PC-3 (cell line): ENCODE measurements around the gene VPS25.

Experiments used
- EZH2 ChIP-seq: fragments of 300-600 bp; sonication (generic); IDR thresholded peaks from one replicate; pipeline ENCODE4 v1.6.1; 2017; ENCODE audit warnings: antibody characterized with exemption, mild to moderate bottlenecking, low read length; ENCODE audit not compliant: unreplicated experiment
- EZH2phosphoT487 ChIP-seq: fragments of 300-600 bp; sonication (generic); IDR thresholded peaks from 2 replicates; pipeline ENCODE4 v1.6.1; 2018; ENCODE audit warnings: mild to moderate bottlenecking, antibody characterized with exemption, low read length, borderline replicate concordance
- TF ChIP-seq, protein P1 (sequence below): fragments of 300-600 bp; sonication (generic); conservative IDR thresholded peaks from 2 replicates; pipeline ENCODE4 v1.5.1; 2017; ENCODE audit warnings: antibody characterized with exemption, low read depth, mild to moderate bottlenecking, low read length

DNA sequence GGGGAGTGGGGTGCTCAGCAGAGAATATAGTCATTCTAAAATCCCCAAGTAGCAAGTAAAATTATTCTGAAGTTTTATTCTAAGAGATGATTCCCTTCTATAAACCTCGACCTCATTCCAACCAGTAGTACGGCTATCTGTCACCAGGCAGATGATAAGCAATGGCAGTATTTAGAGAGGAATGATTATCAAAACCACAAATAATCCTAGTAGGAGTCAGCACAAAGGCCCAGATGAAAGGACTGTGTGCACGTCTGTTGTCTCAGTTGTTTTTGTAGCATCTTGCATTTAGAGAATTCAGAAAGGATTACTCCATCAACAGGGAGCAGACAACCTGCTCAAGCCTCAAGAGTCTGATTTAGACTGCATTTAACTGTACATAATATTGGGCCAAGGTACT lies 49.6 kb upstream of the VPS25 start:
- TF ChIP-seq, protein P1, sequence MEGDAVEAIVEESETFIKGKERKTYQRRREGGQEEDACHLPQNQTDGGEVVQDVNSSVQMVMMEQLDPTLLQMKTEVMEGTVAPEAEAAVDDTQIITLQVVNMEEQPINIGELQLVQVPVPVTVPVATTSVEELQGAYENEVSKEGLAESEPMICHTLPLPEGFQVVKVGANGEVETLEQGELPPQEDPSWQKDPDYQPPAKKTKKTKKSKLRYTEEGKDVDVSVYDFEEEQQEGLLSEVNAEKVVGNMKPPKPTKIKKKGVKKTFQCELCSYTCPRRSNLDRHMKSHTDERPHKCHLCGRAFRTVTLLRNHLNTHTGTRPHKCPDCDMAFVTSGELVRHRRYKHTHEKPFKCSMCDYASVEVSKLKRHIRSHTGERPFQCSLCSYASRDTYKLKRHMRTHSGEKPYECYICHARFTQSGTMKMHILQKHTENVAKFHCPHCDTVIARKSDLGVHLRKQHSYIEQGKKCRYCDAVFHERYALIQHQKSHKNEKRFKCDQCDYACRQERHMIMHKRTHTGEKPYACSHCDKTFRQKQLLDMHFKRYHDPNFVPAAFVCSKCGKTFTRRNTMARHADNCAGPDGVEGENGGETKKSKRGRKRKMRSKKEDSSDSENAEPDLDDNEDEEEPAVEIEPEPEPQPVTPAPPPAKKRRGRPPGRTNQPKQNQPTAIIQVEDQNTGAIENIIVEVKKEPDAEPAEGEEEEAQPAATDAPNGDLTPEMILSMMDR: no peak
- no peak for TF ChIP-seq EZH2phosphoT487
- TF ChIP-seq EZH2: no peak
